ENCODE results near the gene DEPDC7. TPM values are rescaled to one million over a fixed set of nuclear protein-coding genes. Genes with fewer than 3 reads are reported as not detected.

Gene DEPDC7
- total RNA-seq, 1 donor from 2014 or later, result 4.7 TPM

DNA sequence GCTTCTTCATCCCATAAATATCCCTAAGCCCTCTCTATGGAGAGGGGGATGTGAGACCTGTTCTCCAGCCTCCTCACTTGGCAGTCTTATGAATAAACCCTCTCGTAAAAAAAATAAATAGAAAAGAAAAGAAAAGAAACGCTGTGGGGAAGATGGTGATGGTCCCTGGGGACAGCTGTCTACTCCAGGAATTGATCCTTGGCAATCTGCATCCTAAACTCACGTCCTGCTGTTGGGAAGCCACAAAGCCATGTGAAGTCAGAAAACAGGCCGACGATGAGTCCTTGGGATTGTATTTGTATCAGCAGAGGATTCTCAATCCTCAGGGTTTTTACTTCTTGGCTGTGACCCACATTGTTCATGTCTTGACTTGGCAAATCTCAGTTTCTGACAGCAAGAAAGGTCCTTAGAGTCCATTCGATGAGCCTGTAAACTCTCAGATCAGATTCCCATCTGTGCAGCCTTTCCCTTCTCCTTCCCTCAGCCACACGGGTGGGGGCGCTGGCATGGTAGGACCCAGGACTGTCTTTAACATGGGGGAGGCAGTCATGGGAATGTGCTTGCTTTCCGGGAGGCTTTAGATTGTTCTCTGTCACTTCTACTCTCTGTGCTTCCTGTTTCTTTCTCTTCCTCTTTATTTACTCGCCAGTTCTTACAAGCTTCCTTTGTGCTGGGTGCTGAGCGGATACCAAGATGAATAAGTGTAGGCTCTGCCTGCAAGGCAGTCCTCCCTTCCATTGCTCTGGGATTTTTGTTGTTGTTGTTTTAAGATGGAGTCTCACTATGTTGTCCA lies 48.6 kb downstream of the DEPDC7 start:
- no peaks in the 10 kb centered on the region for H3K9me3 Mint-ChIP-seq (ENCODE audit: low read depth)
- peaks cover 28% of the 10 kb centered on the region for H3K4me1 Mint-ChIP-seq (ENCODE audit: low read depth)
- TF ChIP-seq, protein P1, sequence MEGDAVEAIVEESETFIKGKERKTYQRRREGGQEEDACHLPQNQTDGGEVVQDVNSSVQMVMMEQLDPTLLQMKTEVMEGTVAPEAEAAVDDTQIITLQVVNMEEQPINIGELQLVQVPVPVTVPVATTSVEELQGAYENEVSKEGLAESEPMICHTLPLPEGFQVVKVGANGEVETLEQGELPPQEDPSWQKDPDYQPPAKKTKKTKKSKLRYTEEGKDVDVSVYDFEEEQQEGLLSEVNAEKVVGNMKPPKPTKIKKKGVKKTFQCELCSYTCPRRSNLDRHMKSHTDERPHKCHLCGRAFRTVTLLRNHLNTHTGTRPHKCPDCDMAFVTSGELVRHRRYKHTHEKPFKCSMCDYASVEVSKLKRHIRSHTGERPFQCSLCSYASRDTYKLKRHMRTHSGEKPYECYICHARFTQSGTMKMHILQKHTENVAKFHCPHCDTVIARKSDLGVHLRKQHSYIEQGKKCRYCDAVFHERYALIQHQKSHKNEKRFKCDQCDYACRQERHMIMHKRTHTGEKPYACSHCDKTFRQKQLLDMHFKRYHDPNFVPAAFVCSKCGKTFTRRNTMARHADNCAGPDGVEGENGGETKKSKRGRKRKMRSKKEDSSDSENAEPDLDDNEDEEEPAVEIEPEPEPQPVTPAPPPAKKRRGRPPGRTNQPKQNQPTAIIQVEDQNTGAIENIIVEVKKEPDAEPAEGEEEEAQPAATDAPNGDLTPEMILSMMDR (IDR thresholded peaks at IDR 0.05), result no peak
- H3K27ac Mint-ChIP-seq (ENCODE audit: unreplicated experiment), result peak overlapping the region; percentile 10
- H3K36me3 Mint-ChIP-seq (ENCODE audit: low read depth), result peaks cover 23% of the 10 kb centered on the region
- no peaks in the 10 kb centered on the region for H3K27me3 Mint-ChIP-seq (ENCODE audit: low read depth)
- H3K4me3 Mint-ChIP-seq (ENCODE audit: unreplicated experiment), result no peak overlapping the region
- no peak for DNase-seq (ENCODE audit: low spot score)

DNA sequence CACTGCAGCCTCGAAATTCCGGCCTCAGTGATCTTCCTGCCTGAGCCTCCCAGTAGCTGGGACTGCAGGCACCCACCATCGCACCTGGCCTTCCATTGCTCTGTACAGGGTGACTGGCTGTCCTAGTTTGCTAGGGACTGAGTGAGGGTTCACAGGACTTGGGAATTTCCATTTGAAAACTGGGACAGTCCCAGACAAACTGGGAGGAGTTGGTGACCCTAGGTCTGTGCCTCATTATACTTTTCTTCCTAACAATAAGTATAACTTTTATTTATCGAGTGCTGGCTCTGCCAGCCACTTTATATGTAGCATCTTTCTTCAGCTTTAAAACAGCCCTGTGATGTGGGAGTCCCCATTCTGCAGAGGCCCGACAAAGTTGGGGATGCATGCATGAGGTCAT lies 49.2 kb downstream of the DEPDC7 start:
- H3K27me3 Mint-ChIP-seq (ENCODE audit: low read depth), result no peaks in the 10 kb centered on the region
- H3K36me3 Mint-ChIP-seq (ENCODE audit: low read depth), result peaks cover 19% of the 10 kb centered on the region

DNA sequence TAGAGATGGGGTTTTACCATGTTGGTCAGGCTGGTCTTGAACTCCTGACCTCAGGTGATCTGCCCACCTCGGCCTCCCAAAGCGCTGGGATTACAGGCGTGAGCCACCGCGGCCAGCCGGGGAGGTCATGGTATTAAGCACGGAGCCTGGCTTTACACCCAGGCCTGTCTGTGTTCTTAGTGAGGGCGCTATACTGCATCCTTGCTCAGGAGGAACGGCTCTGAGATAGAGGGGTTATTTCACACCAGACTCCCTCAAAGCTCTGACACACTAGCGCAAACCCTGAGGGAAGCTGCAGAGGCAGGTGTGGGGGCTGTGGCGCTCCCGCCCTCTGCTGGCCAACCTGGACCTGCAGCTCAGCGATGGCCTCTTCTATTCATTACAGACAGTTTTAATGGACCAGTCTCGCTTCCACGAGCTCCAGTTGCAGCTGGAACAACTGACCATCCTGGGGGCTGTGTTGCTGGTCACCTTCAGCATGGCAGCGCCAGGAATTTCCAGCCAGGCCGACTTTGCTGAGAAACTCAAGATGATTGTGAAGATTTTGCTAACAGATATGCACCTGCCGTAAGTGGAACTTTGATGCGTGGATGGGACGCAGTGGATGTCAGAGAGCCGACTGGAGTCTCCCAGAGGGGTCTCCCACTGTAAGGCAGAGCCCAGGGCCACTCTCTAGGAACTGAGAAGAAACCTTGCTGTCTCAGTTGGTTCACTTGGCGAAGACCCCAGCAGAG lies 49.9 kb downstream of the DEPDC7 start:
- Mint-ChIP-seq H3K27ac (ENCODE audit: unreplicated experiment) (no peak overlapping the region), H3K4me1 (ENCODE audit: low read depth) (peaks cover 28% of the 10 kb centered on the region), H3K27me3 (ENCODE audit: low read depth) (no peaks in the 10 kb centered on the region), H3K4me3 (ENCODE audit: unreplicated experiment) (no peak overlapping the region), H3K9me3 (ENCODE audit: low read depth) (no peaks in the 10 kb centered on the region), H3K36me3 (ENCODE audit: low read depth) (peaks cover 17% of the 10 kb centered on the region)
- no peak for DNase-seq (ENCODE audit: low spot score)
- TF ChIP-seq, protein P1 (IDR thresholded peaks at IDR 0.05), result peak; percentile 89

More for the DNA sequence above, 49.2 kb downstream of the DEPDC7 start:
- DNase-seq (ENCODE audit: low spot score), result no peak
- no peak overlapping the region for H3K4me3 Mint-ChIP-seq (ENCODE audit: unreplicated experiment)
- TF ChIP-seq, protein P1 (IDR thresholded peaks at IDR 0.05), result no peak
- H3K9me3 Mint-ChIP-seq (ENCODE audit: low read depth), result no peaks in the 10 kb centered on the region
- no peak overlapping the region for H3K27ac Mint-ChIP-seq (ENCODE audit: unreplicated experiment)
- peaks cover 28% of the 10 kb centered on the region for H3K4me1 Mint-ChIP-seq (ENCODE audit: low read depth)

DNA sequence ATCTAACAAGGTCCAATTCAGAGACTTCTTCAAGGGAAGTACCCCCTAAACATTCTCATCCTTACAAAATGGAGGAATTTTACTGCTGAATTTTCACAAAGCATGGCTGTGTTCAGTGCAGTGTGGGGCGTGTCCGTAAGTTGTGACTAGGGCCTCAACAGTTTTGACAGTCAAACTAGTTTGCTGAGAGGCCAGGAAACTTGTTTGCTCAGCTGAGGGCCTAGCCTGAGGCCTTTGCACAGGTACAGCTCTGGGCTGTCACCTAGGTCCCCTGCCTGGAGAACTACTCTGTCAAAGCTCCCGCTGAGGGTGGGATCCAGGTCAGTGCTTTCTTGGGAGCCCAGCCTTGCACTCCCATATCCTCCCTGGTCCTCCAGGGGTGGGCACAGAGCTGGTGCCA lies 51.6 kb downstream of the DEPDC7 start:
- TF ChIP-seq, protein P1 (IDR thresholded peaks at IDR 0.05), result no peak
- no peak for DNase-seq (ENCODE audit: low spot score)
- no peak overlapping the region for H3K4me3 Mint-ChIP-seq (ENCODE audit: unreplicated experiment)
- no peak overlapping the region for H3K27ac Mint-ChIP-seq (ENCODE audit: unreplicated experiment)
- no peaks in the 10 kb centered on the region for H3K9me3 Mint-ChIP-seq (ENCODE audit: low read depth)
- H3K36me3 Mint-ChIP-seq (ENCODE audit: low read depth), result peaks cover 21% of the 10 kb centered on the region
- H3K27me3 Mint-ChIP-seq (ENCODE audit: low read depth), result no peaks in the 10 kb centered on the region
- H3K4me1 Mint-ChIP-seq (ENCODE audit: low read depth), result peaks cover 18% of the 10 kb centered on the region

DNA sequence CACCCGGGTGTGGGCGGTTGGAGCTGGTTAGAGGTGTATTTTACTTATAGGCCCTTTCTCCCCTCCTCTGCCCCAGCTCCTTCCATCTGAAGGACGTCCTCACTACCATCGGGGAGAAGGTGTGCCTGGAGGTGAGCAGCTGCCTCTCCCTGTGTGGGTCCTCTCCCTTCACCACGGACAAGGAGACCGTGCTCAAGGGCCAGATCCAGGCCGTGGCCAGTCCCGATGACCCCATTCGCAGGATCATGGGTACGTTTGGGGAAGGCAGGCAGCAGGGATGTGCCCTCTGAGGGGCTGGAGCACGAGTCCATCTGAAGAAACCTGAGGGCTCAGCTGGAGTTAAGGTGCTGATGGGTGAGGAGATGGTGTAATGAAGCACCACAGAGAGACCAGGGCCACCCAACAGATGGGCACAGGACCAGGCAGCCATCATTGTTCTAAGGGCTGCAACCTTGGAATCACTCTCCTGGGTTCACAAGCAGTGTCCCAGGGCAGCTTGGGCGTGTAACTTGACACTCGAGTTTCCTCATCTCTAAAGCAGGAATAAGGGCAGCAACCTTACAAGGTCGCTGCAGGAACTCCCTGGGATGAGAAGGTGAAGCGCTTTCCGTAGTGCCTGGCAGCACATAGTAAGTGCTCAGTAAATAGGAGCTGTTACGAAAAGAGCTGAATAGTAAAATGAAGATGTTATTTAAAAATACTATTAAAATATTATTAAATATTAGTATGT lies 53.1 kb downstream of the DEPDC7 start:
- no peaks in the 10 kb centered on the region for H3K27me3 Mint-ChIP-seq (ENCODE audit: low read depth)
- no peak overlapping the region for H3K4me3 Mint-ChIP-seq (ENCODE audit: unreplicated experiment)
- H3K4me1 Mint-ChIP-seq (ENCODE audit: low read depth), result peaks cover 5% of the 10 kb centered on the region
- no peak overlapping the region for H3K27ac Mint-ChIP-seq (ENCODE audit: unreplicated experiment)
- no peak for DNase-seq (ENCODE audit: low spot score)
- no peaks in the 10 kb centered on the region for H3K9me3 Mint-ChIP-seq (ENCODE audit: low read depth)
- TF ChIP-seq, protein P1 (IDR thresholded peaks at IDR 0.05), result no peak
- peaks cover 29% of the 10 kb centered on the region for H3K36me3 Mint-ChIP-seq (ENCODE audit: low read depth)
